Uterus (tissue), 4 donors: ENCODE results near the gene ASMTL. TPM values are rescaled to one million over a fixed set of nuclear protein-coding genes. Genes with fewer than 3 reads are reported as not detected.

Experiments
- DNase-seq, 2 donors: peaks; one replicate each; pipeline ENCODE4 v3.0.0-alpha.2; 2019 to 2020
- H3K27ac ChIP-seq, 2 donors: fragments of 200-600 bp; sonication (generic); 1 replicate in 1 of 2; 2 replicates in 1 of 2; pipeline ENCODE4 v1.5.1; 2016 to 2018
- H3K27me3 ChIP-seq, 2 donors: fragments of 200-600 bp; sonication (generic); one replicate each; pipeline ENCODE4 v1.5.1; 2018 to 2019; ENCODE audit warnings: control low read depth in 1 of 2
- H3K36me3 ChIP-seq, 2 donors: fragments of 200-600 bp; sonication (generic); one replicate each; pipeline ENCODE4 v1.5.1; 2019; ENCODE audit warnings: control low read depth in 1 of 2
- H3K4me1 ChIP-seq, 2 donors: fragments of 200-600 bp; sonication (generic); one replicate each; pipeline ENCODE4 v1.5.1; 2018 to 2019; ENCODE audit warnings: control low read depth in 1 of 2
- H3K4me3 ChIP-seq, 2 donors: fragments of 200-600 bp; sonication (generic); 1 replicate in 1 of 2; 2 replicates in 1 of 2; pipeline ENCODE4 v1.5.1; 2018 to 2019; ENCODE audit warnings: mild to moderate bottlenecking in 1 of 2
- H3K9me3 ChIP-seq, 2 donors: fragments of 200-600 bp; sonication (generic); one replicate each; pipeline ENCODE4 v1.5.1; 2019; ENCODE audit warnings: control low read depth in 1 of 2
- CTCF ChIP-seq, 4 experiments: fragments of 200-600 bp in 2 of 4; fragments of 450-650 bp in 2 of 4; sonication (generic) in 2 of 4; IDR thresholded peaks; one replicate each; pipeline ENCODE4 v1.5.1; 2016 to 2019; ENCODE audit warnings: antibody characterized with exemption in 4 of 4, mild to moderate bottlenecking in 2 of 4, moderate library complexity in 1 of 4
- POLR2A ChIP-seq, 2 donors: fragments of 450-650 bp; IDR thresholded peaks; one replicate each; pipeline ENCODE4 v1.6.1; 2016; ENCODE audit warnings: antibody characterized with exemption in 2 of 2, mild to moderate bottlenecking in 1 of 2, moderate library complexity in 1 of 2
- intact Hi-C: fragments of 100-400 bp; cut with DNase I; formaldehyde crosslinking; loops from one replicate; pipeline ENCODE4 v1.15.1; 2023; ENCODE audit warnings: low total_unique reads
- total RNA-seq, 4 donors: library from RNA; depleted of rRNA in 3 of 4; stranded (reverse); fragments of >200 nt in 3 of 4; gene quantifications; one replicate each; pipeline versions ENCODE4 v1.1.0 to v1.2.4, GENCODE V29; 2014 to 2023
- donor health status: DM: yes; HTN: yes; CAD: no.

The ASMTL gene
- total RNA-seq, 4 donors from 2014 or later, result 6.4 to 43.5 (median 11.1) TPM

GRCh38 chrX:1360171-1360570 is 92.5 kb downstream of the ASMTL start:
- Histone ChIP-seq H3K9me3 (peaks cover 0 to 8% of the 10 kb centered on the region in 2 donors), H3K27me3 (no peaks in the 10 kb centered on the region), H3K4me3 (no peak overlapping the region), H3K4me1 (no peaks in the 10 kb centered on the region), H3K36me3 (no peaks in the 10 kb centered on the region), H3K27ac (no peak overlapping the region)
- DNase-seq, result no peak
- TF ChIP-seq CTCF (IDR thresholded peaks at IDR 0.05), result no peak
- no peak for TF ChIP-seq POLR2A (IDR thresholded peaks at IDR 0.05)
- intact Hi-C loops, result no loop called here

- Histone ChIP-seq H3K27me3 (no peaks in the 10 kb centered on the region), H3K4me3 (no peak overlapping the region), H3K27ac (no peak overlapping the region), H3K4me1 (no peaks in the 10 kb centered on the region), H3K36me3 (no peaks in the 10 kb centered on the region), H3K9me3 (peaks cover 0 to 8% of the 10 kb centered on the region in 2 donors)
- TF ChIP-seq POLR2A (IDR thresholded peaks at IDR 0.05) (no peak), CTCF (IDR thresholded peaks at IDR 0.05) (no peak)
- intact Hi-C loops, result no loop called here
- DNase-seq, result no peak
Measured at GRCh38 chrX:1359477-1359873, 93.2 kb downstream of the ASMTL start.

- intact Hi-C loops, result no loop called here
- H3K9me3 ChIP-seq, result peaks cover 0 to 8% of the 10 kb centered on the region in 2 donors
- no peak overlapping the region for H3K27ac ChIP-seq
- H3K27me3 ChIP-seq, result no peaks in the 10 kb centered on the region
- no peak for DNase-seq
- TF ChIP-seq CTCF (IDR thresholded peaks at IDR 0.05), result no peak
- no peak for TF ChIP-seq POLR2A (IDR thresholded peaks at IDR 0.05)
- no peaks in the 10 kb centered on the region for H3K36me3 ChIP-seq
- H3K4me1 ChIP-seq, result no peaks in the 10 kb centered on the region
- no peak overlapping the region for H3K4me3 ChIP-seq
Measured at GRCh38 chrX:1358793-1359476, 93.8 kb downstream of the ASMTL start.

- DNase-seq, result no peak
- intact Hi-C loops, result no loop called here
Measured at GRCh38 chrX:1357993-1358392, 94.7 kb downstream of the ASMTL start.

More at GRCh38 chrX:1357993-1358392, 94.7 kb downstream of the ASMTL start:
- no peak overlapping the region for H3K27ac ChIP-seq
- H3K9me3 ChIP-seq, result peaks cover 0 to 8% of the 10 kb centered on the region in 2 donors
- no peaks in the 10 kb centered on the region for H3K27me3 ChIP-seq
- no peak for TF ChIP-seq POLR2A (IDR thresholded peaks at IDR 0.05)
- TF ChIP-seq CTCF (IDR thresholded peaks at IDR 0.05), result no peak
- no peaks in the 10 kb centered on the region for H3K36me3 ChIP-seq
- no peak overlapping the region for H3K4me3 ChIP-seq
- no peaks in the 10 kb centered on the region for H3K4me1 ChIP-seq
